ENCODE results near the gene TMIGD3.

TMIGD3 gene

DNA sequence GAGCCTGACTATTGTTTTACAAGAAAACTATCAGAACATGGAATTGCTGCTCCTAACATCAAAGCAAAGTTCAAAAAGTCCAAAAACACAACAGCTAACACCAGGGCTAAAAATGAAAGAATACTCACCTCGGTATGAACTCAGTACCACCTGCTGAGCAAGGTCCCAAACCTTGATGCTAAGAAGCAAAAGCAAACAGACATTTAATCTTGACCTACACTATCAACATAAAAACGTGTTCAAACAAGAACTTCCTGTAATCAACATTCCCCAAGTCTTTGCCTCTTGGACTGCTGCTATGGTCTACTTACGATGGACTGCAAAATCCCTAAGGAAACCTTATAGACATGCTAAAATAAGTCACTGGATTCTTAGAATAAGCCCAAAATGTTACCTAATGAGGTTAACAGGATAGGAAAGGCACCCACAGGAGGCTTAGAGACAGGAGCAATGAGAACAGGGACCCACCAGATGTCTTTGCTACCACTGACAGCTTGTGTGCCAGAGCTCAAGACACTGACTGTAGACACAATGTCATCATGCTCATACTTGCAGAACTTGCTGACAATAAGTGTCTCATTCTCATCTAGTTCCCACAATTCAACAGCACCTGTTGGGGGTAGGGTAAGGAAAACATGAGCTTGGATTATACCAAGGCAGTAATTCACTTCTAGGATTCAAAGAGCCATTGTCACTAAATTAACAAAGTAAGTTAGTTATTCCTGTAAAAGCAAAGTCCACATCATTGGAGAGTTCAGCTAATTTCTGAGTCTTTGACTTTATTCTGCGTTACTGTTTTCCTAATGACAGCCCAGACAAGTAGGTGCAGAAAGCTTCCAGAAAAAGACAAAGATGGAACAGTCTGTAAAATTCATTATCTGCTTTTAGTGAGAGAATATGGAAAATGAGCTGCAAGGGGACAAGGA, 56.2 kb downstream of the TMIGD3 start:
- DNase-seq, result no peak

DNA sequence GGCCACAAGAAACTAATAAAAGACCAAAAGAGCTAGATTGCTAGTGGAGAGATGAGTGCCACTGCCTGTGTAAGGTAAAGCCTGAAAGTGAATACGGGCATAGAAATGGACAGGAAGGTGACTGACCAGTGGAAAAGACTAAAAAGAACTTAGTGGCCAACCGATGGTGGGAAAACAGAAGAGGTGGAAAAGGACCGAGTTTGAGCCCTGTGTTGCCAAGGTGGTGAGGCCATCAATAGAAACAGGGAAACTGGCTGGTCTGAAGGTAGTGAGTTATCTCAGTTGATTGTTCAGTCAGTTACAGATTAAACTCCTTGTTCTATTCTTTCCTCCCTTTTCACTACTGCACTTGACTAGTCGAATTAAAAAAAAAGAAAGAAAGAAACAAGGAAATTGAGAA, 56.9 kb downstream of the TMIGD3 start:
- no peak for DNase-seq

DNA sequence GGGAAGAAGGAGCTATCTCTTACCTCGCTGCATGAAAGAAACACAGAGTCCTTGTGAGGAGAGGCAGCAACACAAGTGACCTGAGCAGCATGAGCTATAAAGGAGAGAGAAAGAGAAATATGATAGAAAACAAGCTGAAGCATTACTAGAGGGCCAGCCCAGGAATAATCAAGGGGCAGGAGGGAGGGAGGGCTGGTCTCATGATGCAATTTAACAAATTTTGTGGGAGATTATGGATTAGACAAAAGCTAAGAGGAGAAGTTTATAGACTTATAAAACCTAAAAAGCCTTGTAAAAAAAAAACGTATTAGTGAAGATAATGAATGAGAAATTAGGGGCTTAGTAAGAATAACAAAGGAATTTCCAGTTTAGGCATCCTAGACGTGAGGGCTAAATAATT, 59.4 kb downstream of the TMIGD3 start:
- DNase-seq, result no peak

DNA sequence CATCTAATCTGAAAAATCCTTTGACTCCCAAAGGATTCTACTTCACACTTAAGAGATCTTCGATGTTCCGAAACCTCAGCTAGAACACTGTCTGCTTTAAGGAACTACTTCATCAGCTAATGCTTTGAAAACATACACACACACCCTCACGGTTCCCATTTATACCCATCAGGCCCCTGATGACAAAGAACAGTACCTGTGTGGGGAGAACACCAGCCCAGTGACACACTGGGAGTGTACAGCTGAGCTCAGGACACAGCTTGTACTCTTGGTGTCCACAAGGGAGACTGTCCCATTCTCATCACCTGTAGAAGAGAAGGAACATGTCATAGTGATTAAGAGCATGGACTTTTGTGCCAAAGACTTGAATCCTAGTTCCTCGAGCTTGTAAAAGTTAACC, 61.0 kb downstream of the TMIGD3 start:
- DNase-seq, result no peak

DNA sequence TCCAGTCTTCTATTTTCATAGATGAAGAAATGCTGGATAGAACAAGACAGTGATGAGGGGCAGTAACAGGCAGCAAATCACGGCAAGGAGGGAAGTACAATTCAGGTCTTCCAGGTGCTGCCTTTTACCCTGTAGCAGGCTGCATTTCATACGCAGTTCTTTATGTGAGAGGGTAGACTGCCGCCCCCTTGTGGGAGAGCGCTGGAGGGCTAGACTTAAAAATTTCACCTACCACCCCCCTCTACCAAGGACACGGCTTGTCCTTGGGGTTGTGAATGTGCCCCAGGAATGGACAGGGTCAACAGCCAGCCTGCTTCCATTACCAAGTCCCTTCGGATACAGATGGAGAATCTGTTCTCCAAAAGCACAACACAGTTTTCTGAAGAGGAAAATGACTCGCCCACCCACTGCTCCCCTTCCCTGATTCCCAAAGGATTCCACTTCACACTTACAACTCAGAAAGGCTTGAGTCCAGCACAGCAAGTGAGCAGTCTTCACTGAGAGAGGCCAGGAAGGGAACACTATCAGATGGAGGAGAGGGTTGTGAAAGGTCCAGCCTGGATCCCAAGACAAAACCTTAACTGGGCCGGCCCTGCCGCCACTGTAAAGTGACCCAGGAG, 61.8 kb downstream of the TMIGD3 start:
- DNase-seq, result peak in 1 of 2 experiments; percentile 26

DNA sequence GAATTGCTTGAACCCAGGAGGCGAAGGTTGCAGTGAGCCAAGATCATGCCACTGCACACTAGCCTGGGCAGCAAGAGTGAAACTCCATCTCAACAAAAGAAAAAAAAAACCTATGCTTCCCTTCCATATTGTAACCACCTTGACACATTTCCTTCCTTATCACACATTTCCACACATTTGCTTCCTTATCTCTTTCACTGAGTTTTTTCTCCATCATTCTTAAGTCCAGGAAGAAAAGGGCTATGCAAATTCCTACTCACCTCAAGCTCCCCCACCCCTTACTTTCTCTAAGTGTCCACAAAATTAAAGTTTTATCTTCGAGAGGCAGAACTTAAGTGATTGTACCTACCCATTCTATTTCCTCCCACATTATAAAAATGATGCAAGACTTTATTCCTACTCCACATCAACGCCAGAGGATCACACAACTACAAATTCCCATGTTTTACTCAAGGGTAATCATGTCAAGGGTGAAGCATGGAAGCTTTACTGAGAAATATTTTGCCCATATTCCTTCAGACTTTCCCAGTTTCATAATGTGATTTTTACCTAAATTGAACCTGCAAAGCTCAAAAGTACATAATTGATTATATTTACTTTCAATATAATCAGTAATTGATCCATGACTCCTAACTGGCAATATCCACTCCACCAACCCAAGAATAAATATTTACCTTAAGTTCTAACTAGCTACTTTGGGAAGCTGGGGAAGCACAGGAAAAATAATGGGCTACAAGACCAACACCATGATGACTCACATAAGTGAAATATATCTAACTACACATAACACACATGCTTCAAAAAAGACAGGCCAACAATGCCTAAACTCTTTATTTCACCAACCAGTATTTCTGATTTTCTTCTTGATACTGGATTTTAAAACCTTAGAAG, 63.7 kb downstream of the TMIGD3 start:
- no peak for DNase-seq

DNA sequence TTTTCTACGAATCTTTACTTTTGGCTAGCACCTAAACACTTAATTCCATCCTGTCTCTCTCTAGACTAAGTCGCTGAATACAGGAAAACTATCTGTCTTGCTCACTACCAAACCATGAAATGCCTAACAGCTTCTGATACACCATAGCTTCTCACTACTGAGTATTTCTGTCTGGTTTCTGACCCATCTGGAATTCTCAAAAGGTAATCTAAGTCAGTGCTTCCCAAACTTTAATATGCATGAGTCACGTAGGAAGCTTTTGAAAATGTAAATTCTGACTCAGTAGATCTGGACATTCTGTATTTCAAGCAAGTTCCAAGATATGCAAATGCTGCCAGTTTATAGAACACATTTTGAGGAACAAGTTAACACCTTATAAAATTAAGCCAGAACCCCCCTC, 66.7 kb downstream of the TMIGD3 start:
- DNase-seq, result no peak
